H1 (cell line): ENCODE data around the gene RFPL1. TPM values are rescaled to one million over a fixed set of nuclear protein-coding genes. Genes with fewer than 3 reads are reported as not detected.

Source experiments
- CTCF ChIA-PET: fragments of 300-600 bp; sonication (Branson Sonifier 250); formaldehyde crosslinking; loops from one replicate; lab custom pipeline; 2021; ENCODE audit not compliant: partially characterized antibody; lab: Charles Lee
- POLR2A ChIA-PET: fragments of 300-600 bp; sonication (Branson Sonifier 250); formaldehyde crosslinking; loops from one replicate; lab custom pipeline; 2021; ENCODE audit warnings: inconsistent platforms; ENCODE audit not compliant: partially characterized antibody; lab: Charles Lee
- DNase-seq, 2 experiments: peaks; one replicate each; pipeline versions ENCODE4 v3.0.0 to v3.0.0-alpha.2; 2010 to 2022; ENCODE audit warnings: low spot score in 2 of 2, low read depth in 1 of 2, mixed read lengths in 1 of 2
- FAIRE-seq: peaks from 2 replicates; lab custom pipeline; 2011; peaks lifted over from hg19 to GRCh38; lab: Jason Lieb, UNC
- H2AFZ ChIP-seq: 2 replicates; pipeline ENCODE4 v1.8.1; 2012; ENCODE audit warnings: low read length, inconsistent platforms
- H2AK5ac ChIP-seq: 2 replicates; pipeline ENCODE4 v1.6.1; 2013; ENCODE audit warnings: low read depth, low read length
- H2BK120ac ChIP-seq: replicated peaks from 2 replicates; pipeline ENCODE3; 2013; ENCODE audit warnings: low read depth, low read length, inconsistent platforms
- H2BK12ac ChIP-seq: 2 replicates; pipeline ENCODE4 v1.6.1; 2013; ENCODE audit warnings: low read depth, low read length
- H2BK15ac ChIP-seq: 2 replicates; pipeline ENCODE4 v1.6.1; 2013; ENCODE audit warnings: low read length
- H2BK20ac ChIP-seq: 2 replicates; pipeline ENCODE4 v1.6.1; 2013; ENCODE audit warnings: low read length
- H2BK5ac ChIP-seq: 2 replicates; pipeline ENCODE4 v1.6.1; 2013; ENCODE audit warnings: low read depth, low read length
- H3K14ac ChIP-seq: 2 replicates; pipeline ENCODE4 v1.6.1; 2013; ENCODE audit warnings: inconsistent platforms; ENCODE audit not compliant: insufficient read length
- H3K18ac ChIP-seq: 2 replicates; pipeline ENCODE4 v1.6.1; 2013; ENCODE audit warnings: low read length; ENCODE audit errors: extremely low read depth
- H3K23ac ChIP-seq: 2 replicates; pipeline ENCODE4 v1.6.1; 2013; ENCODE audit warnings: inconsistent platforms; ENCODE audit not compliant: insufficient read length
- H3K23me2 ChIP-seq: 2 replicates; pipeline ENCODE4 v1.6.1; 2013; ENCODE audit warnings: low read depth, low read length
- H3K27ac ChIP-seq: 2 replicates; pipeline ENCODE4 v1.6.1; 2011; ENCODE audit warnings: low read depth, low read length, inconsistent platforms
- H3K27me3 ChIP-seq, 4 experiments: replicated peaks in 1 of 4; 1 replicate in 1 of 4; 2 replicates in 3 of 4; pipeline versions ENCODE4 v1.6.1 to v1.8.1; 2011 to 2013; ENCODE audit warnings: low read length in 3 of 4, mild to moderate bottlenecking in 3 of 4, inconsistent platforms in 2 of 4, mixed read lengths in 2 of 4, moderate library complexity in 1 of 4; ENCODE audit not compliant: control insufficient read depth in 3 of 4, insufficient read depth in 3 of 4; ENCODE audit errors: extremely low read depth in 1 of 4
- H3K36me3 ChIP-seq, 4 experiments: 2 replicates each; pipeline versions ENCODE4 v1.6.1 to v1.8.1; 2011 to 2013; ENCODE audit warnings: mild to moderate bottlenecking in 4 of 4, low read length in 3 of 4, moderate library complexity in 2 of 4, control low read depth in 1 of 4, inconsistent platforms in 1 of 4; ENCODE audit not compliant: insufficient read depth in 4 of 4, control insufficient read depth in 2 of 4
- H3K4ac ChIP-seq: replicated peaks from 2 replicates; pipeline ENCODE3; 2013; ENCODE audit warnings: low read length, low read depth, mixed read lengths, inconsistent platforms; ENCODE audit not compliant: insufficient read length
- H3K4me1 ChIP-seq, 4 experiments: replicated peaks in 1 of 4; 1 replicate in 1 of 4; 2 replicates in 3 of 4; pipeline versions ENCODE4 v1.6.1 to v1.8.1; 2011 to 2013; ENCODE audit warnings: low read length in 3 of 4, inconsistent platforms in 2 of 4, mixed read lengths in 1 of 4; ENCODE audit not compliant: insufficient read depth in 4 of 4, control insufficient read depth in 3 of 4
- H3K4me2 ChIP-seq, 2 experiments: 2 replicates each; pipeline versions ENCODE4 v1.6.1 to v1.8.1; 2011 to 2013; ENCODE audit warnings: low read depth in 2 of 2, low read length in 2 of 2, control low read depth in 1 of 2, inconsistent platforms in 1 of 2, mild to moderate bottlenecking in 1 of 2; ENCODE audit not compliant: insufficient read depth in 1 of 2
- H3K4me3 ChIP-seq, 4 experiments: fragments of 200-600, 300-600 bp in 1 of 4; sonication (generic), shearing (Covaris generic), sonication (Bioruptor Twin) in 1 of 4; 2 replicates each; pipeline versions ENCODE4 v1.5.1 to v1.8.1; 2011 to 2016; ENCODE audit warnings: low read length in 4 of 4, low read depth in 3 of 4, control low read depth in 2 of 4, inconsistent platforms in 2 of 4, mild to moderate bottlenecking in 2 of 4, mixed read lengths in 1 of 4, moderate library complexity in 1 of 4; ENCODE audit not compliant: insufficient read depth in 2 of 4; ENCODE audit errors: extremely low read depth in 1 of 4
- H3K56ac ChIP-seq: replicated peaks from 2 replicates; pipeline ENCODE3; 2013; ENCODE audit warnings: low read depth, mild to moderate bottlenecking, mixed read lengths, low read length, inconsistent platforms; ENCODE audit not compliant: insufficient read length
- H3K79me1 ChIP-seq: 2 replicates; pipeline ENCODE4 v1.6.1; 2013; ENCODE audit warnings: low read depth, low read length, control low read depth
- H3K79me2 ChIP-seq, 2 experiments: 2 replicates each; pipeline versions ENCODE4 v1.6.1 to v1.8.1; 2012 to 2013; ENCODE audit warnings: low read length in 2 of 2, mild to moderate bottlenecking in 2 of 2, inconsistent platforms in 1 of 2; ENCODE audit not compliant: insufficient read depth in 2 of 2, control insufficient read depth in 1 of 2
- H3K9ac ChIP-seq, 4 experiments: replicated peaks in 1 of 4; 1 replicate in 1 of 4; 2 replicates in 3 of 4; pipeline versions ENCODE4 v1.6.1 to v1.8.1; 2011 to 2013; ENCODE audit warnings: low read depth in 3 of 4, low read length in 3 of 4, control low read depth in 2 of 4, mild to moderate bottlenecking in 2 of 4, moderate library complexity in 2 of 4, inconsistent platforms in 1 of 4; ENCODE audit errors: extremely low read depth in 1 of 4
- H3K9me3 ChIP-seq, 2 experiments: 2 replicates each; pipeline versions ENCODE4 v1.6.1 to v1.8.1; 2012 to 2013; ENCODE audit warnings: mild to moderate bottlenecking in 2 of 2, moderate library complexity in 2 of 2, control low read depth in 1 of 2, inconsistent platforms in 1 of 2, low read depth in 1 of 2, low read length in 1 of 2, mixed read lengths in 1 of 2; ENCODE audit not compliant: insufficient read depth in 2 of 2
- H4K20me1 ChIP-seq, 2 experiments: replicated peaks in 1 of 2; 2 replicates each; pipeline versions ENCODE3 to v1.8.1; 2011 to 2013; ENCODE audit warnings: inconsistent platforms in 2 of 2, low read length in 2 of 2, mild to moderate bottlenecking in 1 of 2; ENCODE audit not compliant: insufficient read depth in 2 of 2, control insufficient read depth in 1 of 2
- H4K5ac ChIP-seq: 2 replicates; pipeline ENCODE4 v1.6.1; 2013; ENCODE audit warnings: low read length, low read depth, mixed read lengths, inconsistent platforms; ENCODE audit not compliant: insufficient read length
- H4K8ac ChIP-seq: 2 replicates; pipeline ENCODE4 v1.8.0; 2013; ENCODE audit warnings: mild to moderate bottlenecking, moderate library complexity, low read length, inconsistent platforms; ENCODE audit not compliant: insufficient read depth; ENCODE audit errors: extremely low read depth
- H4K91ac ChIP-seq: replicated peaks from 2 replicates; pipeline ENCODE3; 2013; ENCODE audit warnings: low read length, mixed read lengths, inconsistent platforms; ENCODE audit not compliant: insufficient read length
- CHD2 ChIP-seq: IDR thresholded peaks from 2 replicates; pipeline ENCODE4 v1.6.1; 2012; ENCODE audit warnings: low read length, improper control_type of control experiment
- NRF1 ChIP-seq: IDR thresholded peaks from 2 replicates; pipeline ENCODE4 v1.6.1; 2011; ENCODE audit warnings: mild to moderate bottlenecking, low read depth, low read length, improper control_type of control experiment
- RBBP5 ChIP-seq: IDR thresholded peaks from 2 replicates; pipeline ENCODE4 v1.7.1; 2012; ENCODE audit warnings: low read depth, mild to moderate bottlenecking, inconsistent platforms, low read length, moderate library complexity, borderline replicate concordance
- SRF ChIP-seq: IDR thresholded peaks from 2 replicates; pipeline ENCODE4 v1.6.1; 2011; ENCODE audit warnings: mild to moderate bottlenecking, low read depth, low read length, moderate library complexity
- WGBS, 2 experiments: shearing (Covaris generic) in 1 of 2; methylation state at CpG; one replicate each; pipeline versions ENCODE4 v1.1.6 to v1.1.7; 2013 to 2015; ENCODE audit warnings: low lambda C conversion rate in 2 of 2, mixed read lengths in 2 of 2, inconsistent platforms in 1 of 2, low coverage in 1 of 2, missing lambda C conversion rate in 1 of 2; ENCODE audit not compliant: insufficient replicate concordance in 2 of 2, insufficient coverage in 1 of 2, insufficient read length in 1 of 2; ENCODE audit errors: extremely low coverage in 1 of 2, missing lambda C conversion rate in 1 of 2; 5-methylcytosine and 5-hydroxymethylcytosine counted together
- polyA plus RNA-seq, 7 experiments: library from polyadenylated mRNA; depleted of rRNA in 3 of 7; stranded (reverse) in 5 of 7; unstranded in 2 of 7; fragments of >200 nt in 5 of 7; fragments of 200-250 nt in 2 of 7; gene quantifications; 1 replicate in 5 of 7; 2 replicates in 1 of 7; 4 replicates in 1 of 7; pipeline versions ENCODE4 v1.2.1 to v1.2.3, GENCODE V29; 2011 to 2013; ENCODE audit warnings: missing spikeins in 2 of 7, mixed read lengths in 2 of 7
- total RNA-seq: library from RNA; stranded (reverse); fragmentation: NEBNext Ultra II Directional; extraction: Animal tissue kit (Norgen Biotek cat#: 25700); gene quantifications from 2 replicates; pipeline ENCODE4 v1.2.1, GENCODE V29; 2021
- TF ChIP-seq, protein P1 (sequence below): IDR thresholded peaks from 2 replicates; pipeline ENCODE4 v1.6.1; 2012; ENCODE audit warnings: inconsistent platforms

RFPL1 gene
- total and polyA plus RNA-seq, 2 of the 8 experiments (the other 6 are each of a cell fraction or from before 2014, with no cell fraction given) = not detected

DNA sequence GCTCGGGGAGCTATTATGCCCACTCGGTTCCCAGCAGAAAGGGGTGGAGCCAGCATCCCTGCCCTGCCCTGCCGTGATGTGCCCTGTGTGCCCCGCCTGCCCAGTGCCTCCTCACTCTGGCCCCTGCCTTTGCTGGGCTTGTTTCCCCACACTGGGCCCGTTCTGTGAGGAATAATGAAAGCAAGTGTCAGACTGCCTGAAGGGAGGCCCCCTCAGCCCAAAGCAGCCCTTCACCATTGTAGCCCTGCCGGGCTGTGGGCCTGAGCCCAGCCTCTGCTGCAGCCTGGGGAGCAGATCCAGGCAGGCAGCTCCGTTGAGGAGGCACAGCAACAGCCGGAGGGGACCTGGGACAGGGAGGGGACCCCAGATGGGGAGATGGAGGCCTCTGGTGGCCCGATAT, 21.4 kb downstream of the RFPL1 start:
- Histone ChIP-seq H3K4ac (no peak overlapping the region), H3K36me3 (no peaks in the 10 kb centered on the region), H4K91ac (no peak overlapping the region), H3K23ac (no peak overlapping the region), H2AFZ (no peak overlapping the region), H3K27ac (no peak overlapping the region), H3K4me2 (no peak overlapping the region), H3K23me2 (no peaks in the 10 kb centered on the region), H3K79me1 (no peaks in the 10 kb centered on the region), H2BK120ac (no peak overlapping the region), H4K8ac (no peak overlapping the region; the same call in 1 of the 2 replicates), H3K9me3 (no peaks in the 10 kb centered on the region), H3K79me2 (no peaks in the 10 kb centered on the region), H3K14ac (no peak overlapping the region), H3K18ac (no peak overlapping the region), H2BK5ac (no peak overlapping the region), H4K5ac (no peak overlapping the region), H2BK20ac (no peak overlapping the region), H3K4me3 (no peak overlapping the region), H3K56ac (no peak overlapping the region), H3K27me3 (no peaks in the 10 kb centered on the region), H2AK5ac (no peak overlapping the region), H3K9ac (no peak overlapping the region), H2BK12ac (no peak overlapping the region), H4K20me1 (no peaks in the 10 kb centered on the region), H3K4me1 (peaks cover 0 to 4% (median 0%) of the 10 kb centered on the region in 4 experiments; a peak in 2 of 7 replicates), H2BK15ac (no peak overlapping the region)
- FAIRE-seq (no peak), DNase-seq (no peak)
- WGBS, 2 experiments = 76% methylated on average over 9 of the region's 9 CpGs; no CpG with 5 or more reads in 1 of the 2 experiments
- POLR2A ChIA-PET = no interaction called here
- TF ChIP-seq, protein P1, sequence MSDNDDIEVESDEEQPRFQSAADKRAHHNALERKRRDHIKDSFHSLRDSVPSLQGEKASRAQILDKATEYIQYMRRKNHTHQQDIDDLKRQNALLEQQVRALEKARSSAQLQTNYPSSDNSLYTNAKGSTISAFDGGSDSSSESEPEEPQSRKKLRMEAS = no peak
- TF ChIP-seq SRF = no peak
- no peak for TF ChIP-seq CHD2
- no peak for TF ChIP-seq NRF1
- TF ChIP-seq RBBP5 = no peak
- CTCF ChIA-PET = interaction anchor here (0.6 to 7.0 kb wide), 2 partner anchors 11 to 422 kb away, joined by 3 to 39 read pairs; no protein-coding TSS in a partner anchor
